ENCODE results near the gene CLNK. TPM values are rescaled to one million over a fixed set of nuclear protein-coding genes. Genes with fewer than 3 reads are reported as not detected.

Gene CLNK
- polyA plus RNA-seq, 3 donors = not detected

DNA sequence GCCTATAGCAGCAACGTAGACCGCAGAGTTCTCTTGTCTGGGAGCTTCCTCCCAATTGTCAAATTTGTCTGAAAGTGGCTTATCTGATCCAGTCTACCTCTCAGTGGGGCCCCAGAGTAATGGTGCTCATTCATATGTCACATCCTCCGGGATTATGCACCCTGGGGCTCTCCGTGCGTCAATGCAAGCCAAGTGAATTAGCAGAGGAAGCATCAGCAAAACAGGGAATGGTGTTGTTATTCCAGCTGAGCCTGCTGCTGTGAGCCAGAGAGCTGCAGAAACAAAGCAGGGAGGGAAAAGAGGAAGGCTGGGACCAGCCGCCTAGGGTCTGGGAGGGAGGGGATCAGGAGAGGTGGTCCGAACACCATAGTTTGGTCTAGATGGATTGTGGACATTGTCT is 95.2 kb downstream of the CLNK start:
- no peaks in the 10 kb centered on the region for H3K36me3 ChIP-seq (replicated peaks in 1 of 2; ENCODE audit: control insufficient read depth in 1 of 2, insufficient read depth in 2 of 2, low read length in 2 of 2)
- no peak overlapping the region for H3K4me2 ChIP-seq (replicated peaks; ENCODE audit: extremely low read depth, low read length, poor library complexity, severe bottlenecking)
- peaks cover 11% of the 10 kb centered on the region for H3K4me1 Mint-ChIP-seq
- no peaks in the 10 kb centered on the region for H3K36me3 Mint-ChIP-seq
- intact Hi-C loops (cut with micrococcal nuclease) = loop anchor here (10.0 kb wide), 2 partner anchors 835 to 1135 kb away; partner anchors contain the start of gene HS3ST1 (in 1 of the 2)
- no peak overlapping the region for H3K27ac Mint-ChIP-seq
- H4K20me1 ChIP-seq (ENCODE audit: insufficient read depth, low read length) = no peaks in the 10 kb centered on the region
- no peaks in the 10 kb centered on the region for H3K79me2 ChIP-seq (ENCODE audit: insufficient read depth, low read length)
- no peak overlapping the region for H3K4me3 ChIP-seq (replicated peaks in 1 of 3; ENCODE audit: low read depth in 2 of 3, low read length in 3 of 3)
- H3K27me3 ChIP-seq (ENCODE audit: control insufficient read depth in 2 of 2, insufficient read depth in 2 of 2, low read length in 2 of 2) = no peaks in the 10 kb centered on the region
- WGBS (ENCODE audit: insufficient coverage) = 84% methylated on average over 7 of the region's 7 CpGs
- H3K9ac ChIP-seq (ENCODE audit: insufficient read depth, low read length, poor library complexity, severe bottlenecking) = no peak overlapping the region
- peaks cover 0 to 4% (median 1%) of the 10 kb centered on the region in 3 donors for H3K27me3 Mint-ChIP-seq (ENCODE audit: low read depth in 3 of 3)
- no peaks in the 10 kb centered on the region for H3K9me3 ChIP-seq (replicated peaks in 1 of 2; ENCODE audit: control insufficient read depth in 1 of 2, insufficient read depth in 1 of 2, low read length in 2 of 2)
- H3K9me3 Mint-ChIP-seq = peaks cover 0 to 2% (median 0%) of the 10 kb centered on the region in 7 donors
- H3K27ac ChIP-seq (ENCODE audit: low read depth in 1 of 2, low read length in 2 of 2) = no peak overlapping the region
- H3K4me1 ChIP-seq (ENCODE audit: control insufficient read depth in 1 of 2, insufficient read depth in 2 of 2, low read length in 2 of 2) = peaks cover 7 to 8% of the 10 kb centered on the region in 2 donors
- H3K4me3 Mint-ChIP-seq = no peak overlapping the region
- no peak overlapping the region for H2AFZ ChIP-seq (ENCODE audit: insufficient read depth, low read depth, low read length, poor library complexity, severe bottlenecking)
- no peak for TF ChIP-seq CTCF (IDR thresholded peaks at IDR 0.05)
- no peak for DNase-seq

- DNase-seq = no peak
- H3K9ac ChIP-seq (ENCODE audit: insufficient read depth, low read length, poor library complexity, severe bottlenecking) = no peak overlapping the region
- no peaks in the 10 kb centered on the region for H3K36me3 ChIP-seq (replicated peaks in 1 of 2; ENCODE audit: control insufficient read depth in 1 of 2, insufficient read depth in 2 of 2, low read length in 2 of 2)
- H3K4me3 Mint-ChIP-seq = no peak overlapping the region
- H3K4me1 ChIP-seq (ENCODE audit: control insufficient read depth in 1 of 2, insufficient read depth in 2 of 2, low read length in 2 of 2) = peaks cover 10 to 13% of the 10 kb centered on the region in 2 donors
- peaks cover 0 to 2% (median 0%) of the 10 kb centered on the region in 7 donors for H3K9me3 Mint-ChIP-seq
- H3K4me3 ChIP-seq (replicated peaks in 1 of 3; ENCODE audit: low read depth in 2 of 3, low read length in 3 of 3) = no peak overlapping the region
- no peaks in the 10 kb centered on the region for H3K9me3 ChIP-seq (replicated peaks in 1 of 2; ENCODE audit: control insufficient read depth in 1 of 2, insufficient read depth in 1 of 2, low read length in 2 of 2)
- no peak overlapping the region for H3K27ac Mint-ChIP-seq
- no peak overlapping the region for H3K27ac ChIP-seq (ENCODE audit: low read depth in 1 of 2, low read length in 2 of 2)
- H4K20me1 ChIP-seq (ENCODE audit: insufficient read depth, low read length) = no peaks in the 10 kb centered on the region
- no peak for TF ChIP-seq CTCF (IDR thresholded peaks at IDR 0.05)
- no peaks in the 10 kb centered on the region for H3K36me3 Mint-ChIP-seq
- no peak overlapping the region for H3K4me2 ChIP-seq (replicated peaks; ENCODE audit: extremely low read depth, low read length, poor library complexity, severe bottlenecking)
- peaks cover 19% of the 10 kb centered on the region for H3K4me1 Mint-ChIP-seq
- H3K27me3 ChIP-seq (ENCODE audit: control insufficient read depth in 2 of 2, insufficient read depth in 2 of 2, low read length in 2 of 2) = no peaks in the 10 kb centered on the region
- peaks cover 0 to 4% (median 1%) of the 10 kb centered on the region in 3 donors for H3K27me3 Mint-ChIP-seq (ENCODE audit: low read depth in 3 of 3)
- no peak overlapping the region for H2AFZ ChIP-seq (ENCODE audit: insufficient read depth, low read depth, low read length, poor library complexity, severe bottlenecking)
- WGBS (ENCODE audit: insufficient coverage) = 0% methylated on average over 3 of the region's 8 CpGs
- intact Hi-C loops (cut with micrococcal nuclease) = loop anchor here (10.0 kb wide), 2 partner anchors 837 to 1137 kb away; partner anchors contain the start of gene HS3ST1 (in 1 of the 2)
- no peaks in the 10 kb centered on the region for H3K79me2 ChIP-seq (ENCODE audit: insufficient read depth, low read length)
Observed at GRCh38 chr4:10587697-10588096, 96.9 kb downstream of the CLNK start.
